Endothelial cell of umbilical vein (primary cell): ENCODE results near the gene RADIL.

Experiments
- CTCF ChIP-seq, 2 donors: IDR thresholded peaks; 1 replicate in 1 of 2; 2 replicates in 1 of 2; pipeline ENCODE4 v1.5.1; 2011; ENCODE audit warnings: low read length in 2 of 2, mild to moderate bottlenecking in 2 of 2, moderate library complexity in 2 of 2, control low read depth in 1 of 2, inconsistent platforms in 1 of 2, low read depth in 1 of 2; ENCODE audit not compliant: insufficient read depth in 1 of 2; ENCODE audit errors: extremely low read depth in 1 of 2
- EZH2 ChIP-seq: IDR thresholded peaks from 2 replicates; pipeline ENCODE4 v1.6.1; 2012; ENCODE audit warnings: borderline replicate concordance, low read depth, mild to moderate bottlenecking, moderate library complexity, low read length, inconsistent platforms; ENCODE audit not compliant: severe bottlenecking
- FOS ChIP-seq: IDR thresholded peaks from 2 replicates; pipeline ENCODE4 v1.6.1; 2011; ENCODE audit warnings: mild to moderate bottlenecking, low read length, moderate library complexity, borderline replicate concordance; ENCODE audit not compliant: insufficient read depth
- GATA2 ChIP-seq: IDR thresholded peaks from 2 replicates; pipeline ENCODE4 v1.7.0; 2011; ENCODE audit warnings: low read depth, mild to moderate bottlenecking, moderate library complexity, mixed read lengths, low read length; ENCODE audit not compliant: insufficient read length, insufficient read depth
- MYC ChIP-seq: IDR thresholded peaks from one replicate; pipeline ENCODE4 v1.6.1; 2011; ENCODE audit warnings: mild to moderate bottlenecking, low read depth, low read length
- POLR2AphosphoS5 ChIP-seq: IDR thresholded peaks from 2 replicates; pipeline ENCODE4 v1.6.1; 2012; ENCODE audit warnings: low read depth, mild to moderate bottlenecking, control low read depth, low read length, moderate library complexity; ENCODE audit not compliant: insufficient read depth
- TF ChIP-seq, protein P1 (sequence below): IDR thresholded peaks from 2 replicates; pipeline ENCODE4 v1.6.1; 2011; ENCODE audit not compliant: insufficient read depth, insufficient read length

DNA sequence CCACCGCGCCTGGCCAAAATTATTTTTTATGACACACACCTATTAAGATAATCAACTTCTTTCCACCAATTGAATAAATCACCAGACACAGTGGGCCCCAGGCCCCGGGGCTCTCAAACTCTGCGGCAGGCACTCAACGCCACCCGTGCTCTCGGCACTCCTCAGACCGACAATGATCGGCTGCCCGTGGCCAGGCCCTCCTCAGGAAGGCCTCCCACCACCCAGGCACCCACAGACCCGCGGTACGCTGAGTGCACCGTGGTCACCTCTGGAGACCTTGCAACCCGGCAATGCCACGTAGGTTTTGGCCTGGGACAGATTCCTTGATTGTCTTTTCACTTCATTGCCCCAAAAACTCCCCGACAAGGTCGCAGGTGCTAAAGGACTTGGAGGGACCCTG lies 6.9 kb downstream of the RADIL start:
- TF ChIP-seq CTCF (IDR thresholded peaks at IDR 0.05; ENCODE audit: extremely low read depth in 1 of 2, insufficient read depth in 1 of 2, low read depth in 1 of 2, low read length in 2 of 2) (no peak), POLR2AphosphoS5 (no peak), EZH2 (no peak), MYC (no peak), FOS (no peak), GATA2 (no peak)
- TF ChIP-seq, protein P1, sequence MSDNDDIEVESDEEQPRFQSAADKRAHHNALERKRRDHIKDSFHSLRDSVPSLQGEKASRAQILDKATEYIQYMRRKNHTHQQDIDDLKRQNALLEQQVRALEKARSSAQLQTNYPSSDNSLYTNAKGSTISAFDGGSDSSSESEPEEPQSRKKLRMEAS = no peak
